OCI-LY3 (cell line): ENCODE results near the gene PTCHD1.
A peak's percentile ranks its signal among the peaks of the same experiment; 100 is the strongest.

Experiments
- H2AFZ ChIP-seq: fragments of 200-600, 300-600 bp; shearing (Covaris generic); 2 replicates; pipeline ENCODE4 v1.6.0; 2014; ENCODE audit warnings: antibody characterized with exemption, low read depth, low read length
- H3K27ac ChIP-seq: fragments of 200-600, 300-600 bp; sonication (generic); 2 replicates; pipeline ENCODE4 v1.5.1; 2014; ENCODE audit warnings: mild to moderate bottlenecking, low read length, moderate library complexity, mixed read lengths
- H3K27me3 ChIP-seq: fragments of 200-600, 300-600 bp; sonication (generic); 2 replicates; pipeline ENCODE4 v1.6.1; 2014; ENCODE audit warnings: low read depth, low read length, mixed read lengths
- H3K36me3 ChIP-seq: fragments of 200-600, 300-600 bp; sonication (generic); replicated peaks from 2 replicates; pipeline ENCODE3; 2014; ENCODE audit warnings: low read depth, low read length, mixed read lengths
- H3K4me1 ChIP-seq: fragments of 300-600, 200-600 bp; sonication (generic); 2 replicates; pipeline ENCODE4 v1.6.1; 2014; ENCODE audit warnings: low read length, mixed read lengths
- H3K4me2 ChIP-seq: fragments of 200-600, 300-600 bp; sonication (generic); 2 replicates; pipeline ENCODE4 v1.6.1; 2014; ENCODE audit warnings: low read length, mixed read lengths
- H3K4me3 ChIP-seq: fragments of 300-600, 200-600 bp; sonication (generic); 2 replicates; pipeline ENCODE4 v1.5.1; 2014; ENCODE audit warnings: antibody characterized with exemption, mild to moderate bottlenecking, low read length, moderate library complexity
- H3K79me2 ChIP-seq: fragments of 300-600, 200-600 bp; shearing (Covaris generic); 2 replicates; pipeline ENCODE4 v1.6.1; 2014; ENCODE audit warnings: mild to moderate bottlenecking, low read length, mixed read lengths
- H3K9ac ChIP-seq: fragments of 300-600, 200-600 bp; shearing (Covaris generic); 2 replicates; pipeline ENCODE4 v1.6.0; 2014; ENCODE audit warnings: mild to moderate bottlenecking, low read length, moderate library complexity
- H3K9me3 ChIP-seq: fragments of 200-600, 300-600 bp; shearing (Covaris generic); 2 replicates; pipeline ENCODE4 v1.6.1; 2014; ENCODE audit warnings: low read length, mixed read lengths; ENCODE audit not compliant: insufficient read depth
- H4K20me1 ChIP-seq: fragments of 200-600, 300-600 bp; sonication (generic); 2 replicates; pipeline ENCODE4 v1.6.1; 2016; ENCODE audit warnings: low read length, mixed read lengths; ENCODE audit not compliant: insufficient read depth
- CTCF ChIP-seq: fragments of 200-600, 300-600 bp; sonication (generic); IDR thresholded peaks from 2 replicates; pipeline ENCODE4 v1.5.1; 2014; ENCODE audit warnings: antibody characterized with exemption, low read length, low read depth
- EZH2phosphoT487 ChIP-seq: fragments of 200-600 bp; shearing (Covaris generic); IDR thresholded peaks from 2 replicates; pipeline ENCODE4 v1.6.1; 2018; ENCODE audit warnings: antibody characterized with exemption, mixed run types, low read depth

PTCHD1 gene

GRCh38 chrX:23394421-23394820 lies 59.8 kb downstream of the PTCHD1 start:
- no peaks in the 10 kb centered on the region for H3K79me2 ChIP-seq
- TF ChIP-seq EZH2phosphoT487, result no peak
- no peak for TF ChIP-seq CTCF
- no peak overlapping the region for H3K9ac ChIP-seq
- no peaks in the 10 kb centered on the region for H4K20me1 ChIP-seq
- no peaks in the 10 kb centered on the region for H3K36me3 ChIP-seq
- no peak overlapping the region for H3K4me2 ChIP-seq
- H3K27ac ChIP-seq, result no peak overlapping the region
- H3K27me3 ChIP-seq, result no peaks in the 10 kb centered on the region
- H3K4me3 ChIP-seq, result no peak overlapping the region
- no peak overlapping the region for H2AFZ ChIP-seq
- no peaks in the 10 kb centered on the region for H3K9me3 ChIP-seq
- no peaks in the 10 kb centered on the region for H3K4me1 ChIP-seq

GRCh38 chrX:23396263-23396662 lies 61.6 kb downstream of the PTCHD1 start:
- Histone ChIP-seq H3K27me3 (no peaks in the 10 kb centered on the region), H3K36me3 (no peaks in the 10 kb centered on the region), H2AFZ (no peak overlapping the region), H3K4me1 (no peaks in the 10 kb centered on the region), H4K20me1 (no peaks in the 10 kb centered on the region), H3K27ac (no peak overlapping the region), H3K9ac (no peak overlapping the region), H3K9me3 (no peaks in the 10 kb centered on the region), H3K79me2 (no peaks in the 10 kb centered on the region), H3K4me3 (no peak overlapping the region), H3K4me2 (no peak overlapping the region)
- TF ChIP-seq EZH2phosphoT487 (no peak), CTCF (no peak)

GRCh38 chrX:23398570-23398969 lies 63.9 kb downstream of the PTCHD1 start:
- no peaks in the 10 kb centered on the region for H4K20me1 ChIP-seq
- no peaks in the 10 kb centered on the region for H3K27me3 ChIP-seq
- H3K4me3 ChIP-seq, result no peak overlapping the region
- H2AFZ ChIP-seq, result no peak overlapping the region
- no peaks in the 10 kb centered on the region for H3K79me2 ChIP-seq
- TF ChIP-seq CTCF (no peak), EZH2phosphoT487 (no peak)
- no peaks in the 10 kb centered on the region for H3K36me3 ChIP-seq
- no peak overlapping the region for H3K27ac ChIP-seq
- no peak overlapping the region for H3K9ac ChIP-seq
- H3K4me2 ChIP-seq, result no peak overlapping the region
- no peaks in the 10 kb centered on the region for H3K9me3 ChIP-seq
- no peaks in the 10 kb centered on the region for H3K4me1 ChIP-seq

- H3K27ac ChIP-seq, result no peak overlapping the region
- no peaks in the 10 kb centered on the region for H3K36me3 ChIP-seq
- H3K9me3 ChIP-seq, result no peaks in the 10 kb centered on the region
- no peaks in the 10 kb centered on the region for H3K27me3 ChIP-seq
- H3K79me2 ChIP-seq, result no peaks in the 10 kb centered on the region
- H3K4me1 ChIP-seq, result peaks cover 6% of the 10 kb centered on the region; the same call in 1 of the 2 replicates
- no peak overlapping the region for H3K9ac ChIP-seq
- H2AFZ ChIP-seq, result no peak overlapping the region
- H3K4me3 ChIP-seq, result no peak overlapping the region
- H3K4me2 ChIP-seq, result no peak overlapping the region
- TF ChIP-seq CTCF (peak; percentile 56), EZH2phosphoT487 (no peak)
- no peaks in the 10 kb centered on the region for H4K20me1 ChIP-seq
Observed at GRCh38 chrX:23403849-23404248, 69.2 kb downstream of the PTCHD1 start.
